Endothelial cell of umbilical vein (primary cell): ENCODE data around the gene MEF2A. TPM values are rescaled to one million over a fixed set of nuclear protein-coding genes. Genes with fewer than 3 reads are reported as not detected.
A peak's percentile ranks its signal among the peaks of the same experiment; 100 is the strongest.

Experiments used
- BruUV-seq: library from RNA; stranded (reverse); fragments of 400-500 nt; replicated peaks from 2 replicates; lab custom pipeline; 2021; lab: Mats Ljungman, UMichigan
- CTCF ChIA-PET: fragments of 300-600, 350-600 bp; sonication (Branson Sonifier 250); formaldehyde crosslinking; loops from one replicate; lab custom pipeline; 2021; ENCODE audit warnings: antibody characterized with exemption, inconsistent platforms; lab: Charles Lee
- POLR2A ChIA-PET: fragments of 300-600, 350-600 bp; sonication (Branson Sonifier 250); formaldehyde crosslinking; loops from one replicate; lab custom pipeline; 2021; ENCODE audit warnings: antibody characterized with exemption, inconsistent platforms; lab: Charles Lee
- DNase-seq: peaks from one replicate; pipeline ENCODE4 v3.0.0-alpha.2; 2011; ENCODE audit warnings: low read depth, low spot score
- FAIRE-seq: peaks from 2 replicates; lab custom pipeline; 2011; peaks lifted over from hg19 to GRCh38; lab: Jason Lieb, UNC
- H2AFZ ChIP-seq: 2 replicates; pipeline ENCODE4 v1.6.0; 2012; ENCODE audit warnings: low read depth, low read length, control low read depth, inconsistent platforms
- H3K27ac ChIP-seq: 2 replicates; pipeline ENCODE4 v1.5.1; 2011; ENCODE audit warnings: low read depth, mild to moderate bottlenecking, control low read depth, low read length, moderate library complexity; ENCODE audit not compliant: insufficient read depth
- H3K27me3 ChIP-seq, 2 experiments: 2 replicates each; pipeline versions ENCODE4 v1.6.0 to v1.6.1; 2011; ENCODE audit warnings: low read length in 2 of 2, mixed read lengths in 1 of 2; ENCODE audit not compliant: control insufficient read depth in 2 of 2, insufficient read depth in 2 of 2
- H3K36me3 ChIP-seq, 2 experiments: 2 replicates in 1 of 2; 3 replicates in 1 of 2; pipeline ENCODE4 v1.5.1; 2011; ENCODE audit warnings: low read length in 2 of 2, mild to moderate bottlenecking in 1 of 2, moderate library complexity in 1 of 2; ENCODE audit not compliant: control insufficient read depth in 2 of 2, insufficient read depth in 2 of 2; ENCODE audit errors: extremely low read depth in 1 of 2
- H3K4me1 ChIP-seq: 3 replicates; pipeline ENCODE4 v1.5.1; 2011; ENCODE audit warnings: mild to moderate bottlenecking, low read length; ENCODE audit not compliant: control insufficient read depth, insufficient read depth; ENCODE audit errors: extremely low read depth
- H3K4me2 ChIP-seq: 2 replicates; pipeline ENCODE4 v1.6.1; 2011; ENCODE audit warnings: low read length, control low read depth, mixed read lengths; ENCODE audit not compliant: insufficient read depth
- H3K4me3 ChIP-seq, 3 experiments: fragments of 200-600 bp in 1 of 3; sonication (generic), shearing (Covaris generic) in 1 of 3; replicated peaks in 1 of 3; 2 replicates each; pipeline ENCODE4 v1.5.1; 2011 to 2016; ENCODE audit warnings: control low read depth in 3 of 3, low read length in 3 of 3, mild to moderate bottlenecking in 2 of 3, inconsistent platforms in 1 of 3, low read depth in 1 of 3, moderate library complexity in 1 of 3; ENCODE audit not compliant: insufficient read depth in 1 of 3
- H3K79me2 ChIP-seq: 2 replicates; pipeline ENCODE4 v1.6.0; 2012; ENCODE audit warnings: low read length, inconsistent platforms; ENCODE audit not compliant: control insufficient read depth, insufficient read depth
- H3K9ac ChIP-seq: replicated peaks from 2 replicates; pipeline ENCODE3; 2011; ENCODE audit warnings: low read length, control low read depth; ENCODE audit not compliant: insufficient read depth; ENCODE audit errors: extremely low read depth
- H3K9me1 ChIP-seq: replicated peaks from 3 replicates; pipeline ENCODE4 v1.6.0; 2011; ENCODE audit warnings: mild to moderate bottlenecking, low read length; ENCODE audit not compliant: control insufficient read depth, insufficient read depth; ENCODE audit errors: extremely low read depth
- H3K9me3 ChIP-seq: replicated peaks from 2 replicates; pipeline ENCODE4 v1.5.1; 2012; ENCODE audit warnings: low read length, inconsistent platforms; ENCODE audit not compliant: control insufficient read depth, insufficient read depth
- H4K20me1 ChIP-seq: replicated peaks from 2 replicates; pipeline ENCODE3; 2011; ENCODE audit warnings: mild to moderate bottlenecking, low read length; ENCODE audit not compliant: control insufficient read depth, insufficient read depth; ENCODE audit errors: extremely low read depth
- CTCF ChIP-seq, 2 donors: IDR thresholded peaks; 1 replicate in 1 of 2; 2 replicates in 1 of 2; pipeline ENCODE4 v1.5.1; 2011; ENCODE audit warnings: low read length in 2 of 2, mild to moderate bottlenecking in 2 of 2, moderate library complexity in 2 of 2, control low read depth in 1 of 2, inconsistent platforms in 1 of 2, low read depth in 1 of 2; ENCODE audit not compliant: insufficient read depth in 1 of 2; ENCODE audit errors: extremely low read depth in 1 of 2
- EZH2 ChIP-seq: IDR thresholded peaks from 2 replicates; pipeline ENCODE4 v1.6.1; 2012; ENCODE audit warnings: borderline replicate concordance, low read depth, mild to moderate bottlenecking, moderate library complexity, low read length, inconsistent platforms; ENCODE audit not compliant: severe bottlenecking
- FOS ChIP-seq: IDR thresholded peaks from 2 replicates; pipeline ENCODE4 v1.6.1; 2011; ENCODE audit warnings: mild to moderate bottlenecking, low read length, moderate library complexity, borderline replicate concordance; ENCODE audit not compliant: insufficient read depth
- GATA2 ChIP-seq: IDR thresholded peaks from 2 replicates; pipeline ENCODE4 v1.7.0; 2011; ENCODE audit warnings: low read depth, mild to moderate bottlenecking, moderate library complexity, mixed read lengths, low read length; ENCODE audit not compliant: insufficient read length, insufficient read depth
- JUN ChIP-seq: IDR thresholded peaks from 2 replicates; pipeline ENCODE4 v1.6.1; 2011; ENCODE audit warnings: borderline replicate concordance, low read depth; ENCODE audit not compliant: insufficient read length, insufficient read depth
- MAX ChIP-seq: IDR thresholded peaks from 2 replicates; pipeline ENCODE4 v1.6.1; 2011; ENCODE audit not compliant: insufficient read depth, insufficient read length
- MYC ChIP-seq: IDR thresholded peaks from one replicate; pipeline ENCODE4 v1.6.1; 2011; ENCODE audit warnings: mild to moderate bottlenecking, low read depth, low read length
- POLR2A ChIP-seq: IDR thresholded peaks from 2 replicates; pipeline ENCODE4 v1.6.1; 2012; ENCODE audit warnings: low read depth, mild to moderate bottlenecking, control low read depth, low read length
- POLR2AphosphoS5 ChIP-seq: IDR thresholded peaks from 2 replicates; pipeline ENCODE4 v1.6.1; 2012; ENCODE audit warnings: low read depth, mild to moderate bottlenecking, control low read depth, low read length, moderate library complexity; ENCODE audit not compliant: insufficient read depth
- dilution Hi-C: fragments of 300-500 bp; cut with MboI; formaldehyde crosslinking; loops from one replicate; pipeline ENCODE4 v1.15.0; 2019; ENCODE audit warnings: low sequenced_read_pairs; ENCODE audit not compliant: extremely low pct_ligation_motif_present
- intact Hi-C: fragments of 100-400 bp; cut with micrococcal nuclease; formaldehyde crosslinking; loops from one replicate; pipeline ENCODE4 v1.10.0; 2022
- polyA plus RNA-seq, 4 experiments: library from polyadenylated mRNA; depleted of rRNA in 3 of 4; stranded (reverse) in 3 of 4; unstranded in 1 of 4; fragments of >200 nt; gene quantifications; 2 replicates each; pipeline versions ENCODE4 v1.2.1 to v1.2.3, GENCODE V29; 2011 to 2012; ENCODE audit warnings: missing spikeins in 1 of 4
- total RNA-seq: library from RNA; stranded (reverse); gene quantifications from 2 replicates; pipeline ENCODE4 v1.2.3, GENCODE V29; 2021

Gene MEF2A
- total and polyA plus RNA-seq, 2 donors (not counting 3 experiments of a cell fraction or from before 2014, with no cell fraction given), result 38.0 to 45.3 TPM

DNA sequence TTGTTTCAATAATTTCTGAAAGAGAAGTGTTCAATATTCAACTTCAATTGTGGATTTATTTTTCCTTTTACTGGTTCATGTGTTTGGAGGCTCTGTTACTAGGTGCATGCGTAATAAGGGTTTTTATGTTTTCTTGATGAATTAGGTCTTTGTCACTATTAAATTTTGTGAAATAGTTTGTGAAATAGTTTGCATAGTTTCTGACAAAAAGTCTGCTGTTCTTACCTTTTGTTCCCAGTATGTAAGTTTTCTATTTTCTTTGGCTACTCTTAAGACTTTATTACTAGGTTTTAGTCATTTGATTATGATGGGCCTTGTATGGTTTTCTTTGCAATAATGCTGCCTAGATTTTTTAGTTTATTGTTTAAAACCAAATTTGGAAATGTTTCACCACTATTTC lies 38.0 kb downstream of the MEF2A start:
- FAIRE-seq (no peak), DNase-seq (peak; percentile 10)
- no peak overlapping the region for H3K27ac ChIP-seq
- no peaks in the 10 kb centered on the region for H3K4me1 ChIP-seq
- H3K79me2 ChIP-seq, result peaks cover 82% of the 10 kb centered on the region
- no peaks in the 10 kb centered on the region for H3K9me3 ChIP-seq
- no peaks in the 10 kb centered on the region for H3K27me3 ChIP-seq
- ChIA-PET CTCF (no interaction called here), POLR2A (no interaction called here)
- no peak overlapping the region for H3K4me2 ChIP-seq
- intact Hi-C loops (no loop called here), dilution Hi-C loops (no loop called here)
- no TSS peak for BruUV-seq
- H3K9ac ChIP-seq, result no peak overlapping the region
- no peak for TF ChIP-seq EZH2
- TF ChIP-seq MYC, result no peak
- no peak for TF ChIP-seq CTCF (IDR thresholded peaks at IDR 0.05; ENCODE audit: extremely low read depth in 1 of 2, insufficient read depth in 1 of 2, low read depth in 1 of 2, low read length in 2 of 2)
- no peak for TF ChIP-seq FOS
- no peak for TF ChIP-seq POLR2AphosphoS5
- no peak for TF ChIP-seq POLR2A
- TF ChIP-seq JUN, result no peak
- no peak for TF ChIP-seq GATA2
- TF ChIP-seq MAX, result no peak
- H2AFZ ChIP-seq, result no peak overlapping the region
- H3K36me3 ChIP-seq, result no peaks in the 10 kb centered on the region
- no peaks in the 10 kb centered on the region for H3K9me1 ChIP-seq
- no peak overlapping the region for H3K4me3 ChIP-seq
- H4K20me1 ChIP-seq, result peaks cover 13% of the 10 kb centered on the region
